GM18526 (cell line): ENCODE data around the gene TCTN1.
A peak's percentile ranks its signal among the peaks of the same experiment; 100 is the strongest.

Experiments
- POLR2A ChIP-seq: IDR thresholded peaks from 3 replicates; pipeline ENCODE4 v1.6.1; 2011; ENCODE audit not compliant: insufficient read length; ENCODE audit errors: extremely low read depth

Gene TCTN1

DNA sequence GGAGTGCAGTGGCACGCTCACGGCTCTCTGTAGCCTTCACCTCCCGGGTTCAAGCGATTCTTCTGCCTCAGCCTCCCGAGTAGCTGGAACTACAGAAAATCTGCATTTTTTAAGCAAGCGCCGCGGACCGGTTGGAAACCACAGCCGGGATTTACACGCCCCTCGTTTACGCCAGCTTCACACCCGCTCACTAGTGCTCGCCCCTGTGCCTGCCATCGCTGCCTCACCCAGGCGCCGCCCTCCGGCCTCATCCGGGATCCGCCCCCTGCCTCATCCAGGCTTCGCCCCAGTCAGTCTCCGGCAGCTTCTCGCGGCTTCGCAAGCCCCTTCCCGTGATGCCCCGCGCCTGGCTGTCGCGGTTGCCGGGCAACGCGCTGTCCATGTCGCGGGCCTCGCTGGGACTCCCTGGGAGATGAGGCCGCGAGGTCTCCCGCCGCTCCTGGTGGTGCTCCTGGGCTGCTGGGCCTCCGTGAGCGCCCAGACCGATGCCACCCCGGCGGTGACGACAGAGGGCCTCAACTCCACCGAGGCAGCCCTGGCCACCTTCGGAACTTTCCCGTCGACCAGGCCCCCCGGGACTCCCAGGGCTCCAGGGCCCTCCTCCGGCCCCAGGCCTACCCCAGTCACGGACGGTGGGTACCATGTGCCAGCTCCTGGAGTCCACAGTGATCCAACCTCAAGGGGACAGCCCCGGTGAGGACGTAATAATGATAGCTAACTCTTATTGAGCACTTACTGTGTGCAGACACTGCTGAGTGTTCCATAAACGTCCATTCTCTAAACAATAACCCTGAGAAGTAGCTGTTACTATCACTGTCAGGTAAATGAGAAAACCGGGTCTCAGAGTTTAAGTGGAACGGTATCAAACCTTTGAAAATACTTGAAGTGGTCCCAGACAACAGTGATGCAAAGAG, at the start of gene TCTN1:
Gene TCTN1 (plus strand): TSS at position 359 of the 914 bp plus-strand sequence. CDS start 54 bp downstream, at position 413.
- TF ChIP-seq POLR2A = peak; percentile 82

DNA sequence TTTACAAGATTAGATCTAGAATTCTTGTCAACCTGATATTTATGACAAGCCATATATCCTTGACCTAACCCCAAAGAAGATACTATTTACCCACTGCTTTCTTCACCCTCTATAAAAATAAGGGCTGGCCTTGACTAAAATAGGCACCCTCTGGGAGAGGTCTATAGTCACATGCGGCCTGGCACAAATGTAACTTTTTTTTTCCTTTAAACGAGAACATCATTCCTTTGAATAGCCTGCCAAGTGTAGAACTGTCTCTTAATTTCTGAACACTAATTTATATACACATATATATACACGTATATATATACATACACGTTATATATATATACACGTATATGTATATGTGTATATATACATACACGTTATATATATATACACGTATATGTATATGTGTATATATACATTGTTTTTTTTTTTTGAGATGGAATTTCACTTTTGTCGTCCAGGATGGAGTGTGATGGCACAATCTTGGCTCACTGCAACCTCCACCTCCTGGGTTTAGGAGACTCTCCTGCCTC, 49.4 kb upstream of the TCTN1 start:
- TF ChIP-seq POLR2A = no peak

DNA sequence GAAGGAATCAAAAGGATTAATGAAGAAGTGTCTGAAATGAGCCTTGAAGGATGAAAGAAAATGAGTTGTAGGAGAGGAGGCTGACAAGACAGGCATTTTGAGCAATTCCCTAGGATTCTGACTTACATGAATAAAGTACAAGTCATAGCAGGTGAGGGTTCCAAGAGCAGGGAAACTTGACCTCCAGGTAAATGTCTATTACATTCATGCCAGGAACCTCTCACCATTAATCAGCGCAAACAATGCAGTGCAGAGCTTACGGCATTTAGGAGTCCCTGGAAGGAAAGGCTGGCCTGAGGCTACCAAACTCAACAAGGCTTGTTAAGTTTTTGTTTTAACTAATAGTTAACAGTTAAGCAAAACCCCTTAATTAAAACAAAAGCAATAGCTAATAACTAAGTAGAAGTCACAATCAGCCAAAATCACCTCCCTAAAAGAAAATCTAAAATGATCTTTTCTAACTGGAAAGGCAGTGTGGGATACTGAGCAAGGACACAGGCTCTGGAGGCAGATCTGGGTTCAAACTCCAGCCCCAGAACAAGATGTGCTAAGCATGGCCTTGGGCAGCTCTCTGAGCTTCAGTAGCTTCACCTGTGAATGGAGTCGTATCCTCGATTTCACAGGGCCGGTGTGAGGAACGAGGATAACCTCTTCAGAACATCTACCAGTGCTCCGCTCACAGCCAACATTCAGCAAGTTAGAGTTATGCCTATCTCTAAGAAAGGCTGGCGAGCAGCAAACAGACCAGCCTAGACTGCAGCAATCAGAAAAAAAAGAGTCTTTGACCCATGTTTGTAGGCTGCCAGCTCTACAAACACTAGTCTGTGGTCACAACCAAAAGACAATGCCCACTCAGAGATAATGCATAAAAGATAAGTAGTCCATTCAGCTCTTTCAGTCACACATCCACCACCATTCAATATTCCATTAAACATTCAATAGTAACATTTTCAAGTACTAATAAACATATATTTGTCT, 47.7 kb upstream of the TCTN1 start:
- TF ChIP-seq POLR2A = no peak

DNA sequence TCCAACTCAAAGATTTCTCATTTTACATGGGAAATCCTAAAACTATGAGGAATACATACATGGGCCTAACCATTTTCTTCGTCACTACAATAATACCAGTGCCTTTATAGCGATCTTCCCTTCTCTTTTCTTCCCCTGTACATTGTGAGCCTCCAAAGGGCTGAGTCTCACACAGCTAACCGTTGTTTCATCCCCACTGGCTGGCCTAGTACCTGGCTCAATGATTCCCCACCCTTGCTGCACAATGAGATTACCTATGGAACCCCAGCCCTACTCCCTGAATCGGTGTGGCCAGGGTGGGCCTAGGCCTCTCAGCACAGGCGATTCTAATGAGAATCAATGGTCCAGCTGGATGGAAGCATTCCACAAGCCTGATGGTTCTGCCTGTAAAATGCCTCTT, 46.9 kb upstream of the TCTN1 start:
- no peak for TF ChIP-seq POLR2A

DNA sequence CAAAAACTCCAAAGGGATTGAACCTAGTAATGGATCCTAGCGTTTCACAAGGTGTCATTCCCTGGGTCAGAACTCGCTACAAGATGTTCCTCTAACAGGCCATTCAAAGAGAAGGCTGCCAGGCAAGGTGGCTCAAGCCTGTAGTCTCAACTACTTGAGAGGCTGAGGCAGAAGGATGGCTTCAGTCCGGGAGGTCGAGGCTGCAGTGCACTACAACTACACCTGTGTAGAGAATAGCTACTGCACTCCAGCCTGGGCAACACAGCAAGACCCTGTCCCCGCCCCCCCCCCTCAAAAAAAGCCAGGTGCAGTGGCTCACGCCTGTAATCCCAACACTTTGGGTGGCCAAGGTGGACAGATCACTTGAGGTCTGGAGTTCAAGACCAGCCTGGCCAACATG, 45.2 kb upstream of the TCTN1 start:
- no peak for TF ChIP-seq POLR2A

DNA sequence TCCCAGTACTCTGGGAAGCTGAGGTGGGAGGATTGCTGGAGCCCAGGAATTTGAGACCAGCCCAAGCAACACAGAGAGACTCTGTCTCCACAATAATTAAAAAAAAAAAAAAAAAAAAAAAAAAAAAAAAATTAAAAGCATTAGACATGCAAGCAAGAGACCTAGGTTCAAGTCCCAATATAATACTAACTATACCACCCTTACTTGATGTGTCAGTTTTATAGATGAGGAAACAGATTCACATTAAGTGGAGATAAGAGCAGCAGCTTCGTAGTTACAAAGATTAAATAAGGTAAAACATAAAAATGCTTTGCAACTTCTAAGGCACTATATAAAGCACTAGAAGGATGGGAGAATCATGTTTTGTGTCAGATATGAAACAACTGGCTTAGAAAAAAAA, 39.9 kb upstream of the TCTN1 start:
- TF ChIP-seq POLR2A = no peak

DNA sequence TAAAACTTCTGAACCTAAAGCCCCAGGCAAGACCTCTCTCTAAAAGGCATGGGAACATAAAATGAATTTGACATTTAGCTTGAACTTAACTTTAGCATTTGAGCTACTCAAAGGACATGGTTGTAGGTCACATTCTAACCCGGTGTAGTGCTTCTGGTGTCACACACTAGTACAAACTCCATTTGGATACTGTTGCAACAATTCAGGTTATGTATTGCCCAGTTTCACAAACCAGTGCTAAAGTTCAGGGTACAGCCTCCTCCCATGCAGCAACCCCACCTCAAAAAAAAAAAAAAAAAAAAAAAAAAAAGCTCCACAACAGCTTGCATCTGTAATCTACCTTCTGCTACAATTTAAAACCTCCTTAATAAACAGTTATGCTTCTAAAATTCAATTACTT, 38.6 kb upstream of the TCTN1 start:
- no peak for TF ChIP-seq POLR2A

DNA sequence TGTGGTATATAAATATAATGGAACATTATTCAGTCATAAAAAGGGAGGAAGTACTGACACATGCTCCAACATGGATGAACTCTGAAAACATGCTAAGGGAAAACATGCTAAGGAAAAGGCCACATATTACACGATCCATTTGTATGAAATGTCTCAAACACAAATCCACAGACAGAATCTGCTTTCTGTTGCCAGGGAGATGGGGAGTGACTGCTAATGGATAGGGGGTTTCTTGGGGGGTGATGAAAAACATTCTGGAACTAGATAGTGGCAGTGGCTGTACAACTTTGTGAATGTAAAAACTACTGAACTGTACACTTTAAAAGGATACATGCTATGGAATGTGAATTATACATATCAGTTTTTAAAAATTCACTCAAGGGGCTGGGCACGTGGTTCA, 37.4 kb upstream of the TCTN1 start:
- no peak for TF ChIP-seq POLR2A

DNA sequence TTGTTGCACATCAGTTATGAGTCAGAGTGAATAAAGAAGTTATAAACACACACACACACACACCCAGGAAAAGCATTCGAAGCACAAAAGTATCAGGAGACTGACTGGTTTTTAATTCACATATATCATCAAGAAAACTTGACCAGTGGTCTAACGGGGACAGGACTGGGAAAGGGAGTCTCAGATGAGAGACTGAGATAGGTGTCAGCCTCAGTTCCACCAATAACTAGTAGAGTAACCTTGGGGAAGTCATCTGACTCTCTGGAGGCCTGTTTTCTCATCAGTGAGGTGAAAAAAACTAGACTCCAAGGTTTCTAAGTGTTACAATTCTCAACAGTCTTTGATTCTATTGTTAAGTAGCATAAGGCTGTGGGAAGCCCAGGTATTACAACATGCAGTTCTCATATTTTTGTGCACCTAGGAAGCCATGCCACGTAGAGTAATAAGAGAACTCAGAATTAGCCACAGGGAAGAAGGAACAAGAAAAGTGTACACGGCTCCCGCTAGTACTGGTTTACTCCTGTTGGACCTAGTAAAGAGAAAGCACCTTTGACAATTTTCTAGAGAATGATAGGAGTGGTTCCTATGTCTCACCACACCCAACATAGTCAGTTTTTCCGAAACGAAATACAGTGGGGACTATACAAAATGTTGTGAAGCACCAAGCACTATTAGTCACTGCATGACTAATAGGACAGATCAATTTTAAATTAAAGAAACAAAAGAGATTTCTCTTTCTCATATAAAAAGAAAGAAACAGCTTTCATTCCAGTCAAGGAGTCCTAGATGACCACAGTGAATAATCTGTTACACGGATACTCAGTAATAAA, 35.9 kb upstream of the TCTN1 start:
- no peak for TF ChIP-seq POLR2A

DNA sequence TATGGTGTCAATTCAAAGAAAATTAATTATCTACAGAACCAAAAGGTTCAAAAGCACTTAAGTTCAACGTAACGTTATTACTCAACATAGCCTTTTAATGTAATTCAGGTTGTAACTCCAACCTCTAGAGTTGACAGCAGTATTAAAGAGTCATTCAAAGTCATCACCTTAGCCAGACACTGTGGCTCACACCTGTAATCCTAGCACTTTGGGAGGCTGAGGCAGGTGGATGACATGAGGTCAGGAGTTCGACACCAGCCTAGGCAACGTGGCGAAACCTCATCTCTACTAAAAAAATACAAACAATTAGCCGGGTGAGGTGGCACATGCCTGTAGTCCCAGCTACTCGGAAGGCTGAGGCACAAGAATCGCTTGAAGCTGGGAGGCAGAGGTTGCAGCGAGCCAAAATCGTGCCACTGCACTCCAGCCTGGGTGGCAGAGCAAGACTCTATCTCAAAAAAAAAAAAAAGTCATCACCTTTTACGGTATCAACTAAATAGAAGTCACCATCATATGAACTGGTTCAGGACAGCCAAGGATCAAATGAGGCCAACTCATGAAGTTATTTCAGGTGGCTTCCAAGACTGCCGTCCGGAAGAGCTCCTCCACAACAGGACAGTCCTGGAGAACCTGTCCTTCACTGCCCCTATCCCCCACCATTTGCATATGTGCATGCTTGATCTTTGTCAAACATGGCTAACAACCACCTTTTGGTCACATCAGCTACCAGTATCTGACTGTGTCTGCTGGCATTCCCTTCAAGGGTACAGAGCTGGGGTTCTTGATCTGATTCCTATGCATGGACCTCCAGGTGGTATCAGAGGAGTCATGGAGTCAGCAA, 35.0 kb upstream of the TCTN1 start:
- TF ChIP-seq POLR2A = no peak

DNA sequence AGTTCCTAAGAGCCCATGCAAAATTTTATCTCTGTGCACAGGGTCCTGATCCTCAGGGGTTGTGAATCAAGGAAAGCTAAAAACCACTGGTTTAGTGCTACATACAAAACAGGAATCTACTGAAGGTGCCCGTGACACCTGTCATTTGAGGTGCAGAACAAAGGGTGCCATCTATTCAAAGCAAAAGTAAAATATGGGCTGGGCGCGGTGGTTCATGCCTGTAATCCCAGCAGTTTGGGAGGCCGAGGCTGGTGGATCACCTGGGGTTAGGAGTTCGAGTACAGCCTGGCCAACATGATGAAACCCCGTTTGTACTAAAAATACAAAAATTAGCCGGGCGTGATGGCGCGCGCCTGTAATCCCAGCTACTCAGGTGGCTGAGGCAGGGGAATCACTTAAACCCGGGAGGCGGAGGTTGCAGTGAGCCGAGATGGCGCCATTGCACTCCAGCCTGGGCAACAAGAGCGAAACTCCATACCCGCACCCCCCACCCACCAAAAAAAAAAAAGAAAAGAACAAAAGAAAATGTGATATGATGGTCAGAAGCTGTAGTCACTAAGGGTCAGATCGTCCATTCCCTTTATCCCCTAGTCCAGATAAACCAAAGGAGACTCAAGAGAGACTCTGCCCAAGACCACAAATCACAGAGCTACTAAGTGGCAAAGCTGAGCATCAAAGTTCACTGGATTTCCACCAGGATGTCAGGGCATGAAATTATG, 34.2 kb upstream of the TCTN1 start:
- no peak for TF ChIP-seq POLR2A

DNA sequence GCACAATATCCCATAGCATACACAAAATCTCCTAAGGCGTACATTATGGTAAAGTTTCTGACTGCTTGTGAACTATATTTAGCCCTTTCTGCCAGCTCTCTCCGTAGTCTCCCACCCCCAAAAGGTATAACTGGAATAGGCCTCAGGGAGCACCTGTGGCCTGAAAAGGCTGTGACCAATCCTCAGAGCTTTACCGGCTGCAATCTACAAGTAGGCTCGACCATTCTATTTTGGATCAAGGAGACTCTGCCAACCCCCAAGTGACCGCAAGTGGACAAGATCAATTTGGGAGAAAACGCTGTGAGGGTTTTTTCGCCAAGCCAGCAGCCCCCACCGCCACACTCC, 32.0 kb upstream of the TCTN1 start:
- no peak for TF ChIP-seq POLR2A
